Panc1 (cell line): ENCODE measurements around the gene ECHDC1. TPM values are rescaled to one million over a fixed set of nuclear protein-coding genes. Genes with fewer than 3 reads are reported as not detected.

Experiments
- total RNA-seq: library from RNA; stranded (reverse); gene quantifications from one replicate; pipeline ENCODE4 v1.2.1, GENCODE V29; 2021; ENCODE audit not compliant: unreplicated experiment

ECHDC1 gene
- total RNA-seq, 1 experiment from 2014 or later = 81.9 TPM

Other genes starting within 250 kb of the ECHDC1 start
- gene RSPO3, start 224.9 kb downstream of the ECHDC1 start, total RNA-seq = not detected
- gene RNF146, start 76.7 kb downstream of the ECHDC1 start, total RNA-seq = 43.1 TPM
- 0.90 TPM for gene KIAA0408, start 115.8 kb upstream of the ECHDC1 start, total RNA-seq
- gene C6orf58, start 233.6 kb upstream of the ECHDC1 start, total RNA-seq = not detected